IMR-90 (cell line): ENCODE measurements around the gene NCS1. TPM values are rescaled to one million over a fixed set of nuclear protein-coding genes. Genes with fewer than 3 reads are reported as not detected.

ENCODE experiments used
- ATAC-seq: fragments of 200-7000 bp; cut with Tn5 transposase; 2 replicates; pipeline ENCODE4 v1.9.1; 2020; ENCODE audit warnings: low read depth, mild to moderate bottlenecking, moderate library complexity
- BruUV-seq: library from RNA; stranded (reverse); fragments of 400-500 nt; replicated peaks from 2 replicates; lab custom pipeline; 2021; lab: Mats Ljungman, UMichigan
- CTCF ChIA-PET: fragments of 300-600 bp; formaldehyde crosslinking; extraction: SDS; loops from one replicate; lab custom pipeline; 2021; ENCODE audit warnings: antibody characterized with exemption; lab: Yijun Ruan, JAX
- POLR2A ChIA-PET: fragments of 300-600 bp; sonication (Branson Sonifier 250); formaldehyde crosslinking; loops from one replicate; lab custom pipeline; 2022; ENCODE audit warnings: antibody characterized with exemption; ENCODE audit not compliant: unreplicated experiment; lab: Charles Lee
- DNase-seq: peaks from one replicate; pipeline ENCODE4 v3.0.0; 2013
- H2AFZ ChIP-seq: replicated peaks from 2 replicates; pipeline ENCODE3; 2013; ENCODE audit warnings: low read length, mild to moderate bottlenecking; ENCODE audit not compliant: poor library complexity
- H2AK5ac ChIP-seq: 2 replicates; pipeline ENCODE4 v1.6.1; 2013; ENCODE audit warnings: low read depth, low read length, inconsistent platforms
- H2AK9ac ChIP-seq: replicated peaks from 2 replicates; pipeline ENCODE3; 2013; ENCODE audit warnings: mild to moderate bottlenecking, low read depth, low read length, moderate library complexity; ENCODE audit not compliant: poor library complexity
- H2BK120ac ChIP-seq: 2 replicates; pipeline ENCODE4 v1.6.1; 2013; ENCODE audit warnings: low read depth, low read length, inconsistent platforms
- H2BK15ac ChIP-seq: 3 replicates; pipeline ENCODE4 v1.6.1; 2013; ENCODE audit warnings: low read depth, low read length, inconsistent platforms
- H2BK20ac ChIP-seq: 2 replicates; pipeline ENCODE4 v1.6.1; 2013; ENCODE audit warnings: low read depth, mild to moderate bottlenecking, inconsistent platforms, low read length, moderate library complexity
- H2BK5ac ChIP-seq: 2 replicates; pipeline ENCODE4 v1.6.1; 2013; ENCODE audit warnings: mild to moderate bottlenecking, low read depth, low read length, inconsistent platforms; ENCODE audit not compliant: poor library complexity, severe bottlenecking
- H3K14ac ChIP-seq: replicated peaks from 2 replicates; pipeline ENCODE4 v1.6.1; 2013; ENCODE audit warnings: low read depth, low read length, inconsistent platforms
- H3K18ac ChIP-seq: 2 replicates; pipeline ENCODE4 v1.6.1; 2013; ENCODE audit warnings: low read depth, low read length, control low read depth
- H3K23ac ChIP-seq: 2 replicates; pipeline ENCODE4 v1.6.1; 2013; ENCODE audit warnings: low read depth, low read length, inconsistent platforms
- H3K27ac ChIP-seq: 2 replicates; pipeline ENCODE4 v1.5.1; 2013; ENCODE audit warnings: mild to moderate bottlenecking, control low read depth, low read length; ENCODE audit not compliant: insufficient read depth
- H3K27me3 ChIP-seq: 2 replicates; pipeline ENCODE4 v1.6.1; 2013; ENCODE audit warnings: low read length; ENCODE audit not compliant: control insufficient read depth, insufficient read depth
- H3K36me3 ChIP-seq: 2 replicates; pipeline ENCODE4 v1.6.1; 2013; ENCODE audit warnings: low read length, mixed read lengths; ENCODE audit not compliant: control insufficient read depth, insufficient read depth
- H3K4ac ChIP-seq: 2 replicates; pipeline ENCODE4 v1.6.1; 2013; ENCODE audit warnings: low read depth, low read length, inconsistent platforms
- H3K4me1 ChIP-seq: 2 replicates; pipeline ENCODE4 v1.6.1; 2013; ENCODE audit warnings: low read length, mixed read lengths; ENCODE audit not compliant: control insufficient read depth, insufficient read depth
- H3K4me2 ChIP-seq: 2 replicates; pipeline ENCODE4 v1.6.1; 2013; ENCODE audit warnings: low read depth, mild to moderate bottlenecking, control low read depth, low read length, moderate library complexity
- H3K4me3 ChIP-seq: 2 replicates; pipeline ENCODE4 v1.5.1; 2013; ENCODE audit warnings: low read depth, mild to moderate bottlenecking, control low read depth, low read length, moderate library complexity; ENCODE audit not compliant: insufficient read depth
- H3K56ac ChIP-seq: 2 replicates; pipeline ENCODE4 v1.6.1; 2013; ENCODE audit warnings: low read length, inconsistent platforms; ENCODE audit not compliant: insufficient read depth; ENCODE audit errors: extremely low read depth
- H3K79me1 ChIP-seq, 2 experiments: 2 replicates each; pipeline ENCODE4 v1.6.1; 2013; ENCODE audit warnings: low read length in 2 of 2, inconsistent platforms in 1 of 2, low read depth in 1 of 2
- H3K9ac ChIP-seq: 2 replicates; pipeline ENCODE4 v1.6.1; 2013; ENCODE audit warnings: low read depth, low read length, control low read depth
- H3K9me1 ChIP-seq: 2 replicates; pipeline ENCODE4 v1.6.1; 2013; ENCODE audit warnings: low read length, inconsistent platforms; ENCODE audit not compliant: insufficient read depth
- H3K9me3 ChIP-seq: 2 replicates; pipeline ENCODE4 v1.6.1; 2013; ENCODE audit warnings: low read length; ENCODE audit not compliant: control insufficient read depth, insufficient read depth
- H4K20me1 ChIP-seq: 2 replicates; pipeline ENCODE4 v1.6.1; 2013; ENCODE audit warnings: low read length, inconsistent platforms; ENCODE audit not compliant: insufficient read depth
- H4K5ac ChIP-seq: 2 replicates; pipeline ENCODE4 v1.6.1; 2013; ENCODE audit warnings: mild to moderate bottlenecking, low read depth, low read length, control low read depth
- H4K8ac ChIP-seq, 2 experiments: 2 replicates each; pipeline ENCODE4 v1.6.1; 2013; ENCODE audit warnings: low read depth in 2 of 2, low read length in 2 of 2, control low read depth in 1 of 2, inconsistent platforms in 1 of 2
- H4K91ac ChIP-seq: 2 replicates; pipeline ENCODE4 v1.6.1; 2013; ENCODE audit warnings: low read depth, low read length, inconsistent platforms; ENCODE audit not compliant: insufficient read depth
- CTCF ChIP-seq: conservative IDR thresholded peaks from 2 replicates; pipeline ENCODE4 v1.5.1; 2012; ENCODE audit warnings: mild to moderate bottlenecking, low read depth, low read length, improper control_type of control experiment
- ELK1 ChIP-seq: fragments of 150-350 bp; IDR thresholded peaks from 2 replicates; pipeline ENCODE4 v1.6.1; 2016; ENCODE audit warnings: low read depth, mild to moderate bottlenecking, low read length, moderate library complexity, borderline replicate concordance
- FOS ChIP-seq: fragments of 150-350 bp; IDR thresholded peaks from 2 replicates; pipeline ENCODE4 v1.6.1; 2016; ENCODE audit warnings: low read depth, low read length
- RAD21 ChIP-seq: IDR thresholded peaks from 2 replicates; pipeline ENCODE4 v1.6.1; 2012; ENCODE audit warnings: low read length, improper control_type of control experiment
- SMC3 ChIP-seq: fragments of 150-350 bp; IDR thresholded peaks from 2 replicates; pipeline ENCODE4 v1.6.1; 2016; ENCODE audit warnings: low read depth, mild to moderate bottlenecking, antibody characterized with exemption, low read length, moderate library complexity
- WGBS, 2 experiments: methylation state at CpG; one replicate each; pipeline versions ENCODE4 v1.1.5 to v1.1.7; 2013; ENCODE audit warnings: missing lambda C conversion rate in 2 of 2; ENCODE audit not compliant: insufficient read length in 1 of 2; ENCODE audit errors: extremely low coverage in 2 of 2; 5-methylcytosine and 5-hydroxymethylcytosine counted together
- dilution Hi-C: fragments of 300-500 bp; cut with HindIII; formaldehyde crosslinking; loops from one replicate; pipeline ENCODE4 v1.14.3; 2018; ENCODE audit warnings: low sequenced_read_pairs; ENCODE audit not compliant: unreplicated experiment
- in situ Hi-C: fragments of 300-500 bp; cut with MboI; formaldehyde crosslinking; loops from 3 replicates; pipeline ENCODE4 v1.14.3; 2019; ENCODE audit warnings: low sequenced_read_pairs, inconsistent platforms, mixed read lengths
- intact Hi-C: fragments of 100-400 bp; cut with micrococcal nuclease; formaldehyde crosslinking; loops from 2 replicates; pipeline ENCODE4 v1.10.0; 2022
- polyA plus RNA-seq, 3 experiments: library from polyadenylated mRNA; depleted of rRNA; stranded (reverse); fragments of >200 nt; gene quantifications; 2 replicates each; pipeline ENCODE4 v1.2.3, GENCODE V29; 2012; ENCODE audit warnings: low replicate concordance in 1 of 3
- total RNA-seq: library from RNA; depleted of rRNA; stranded (reverse); fragments of >200 nt; gene quantifications from 2 replicates; pipeline ENCODE4 v1.2.3, GENCODE V29; 2012

Gene NCS1
- total and polyA plus RNA-seq, 2 of the 4 experiments (the other 2 are of a cell fraction) = 41.0 to 60.5 TPM

- Histone ChIP-seq H3K4me2 (no peak overlapping the region), H2BK5ac (no peak overlapping the region), H2AK9ac (no peak overlapping the region), H3K36me3 (no peaks in the 10 kb centered on the region), H2BK120ac (no peak overlapping the region), H3K27ac (no peak overlapping the region), H3K4me1 (peaks cover 3% of the 10 kb centered on the region; the same call in 1 of the 2 replicates), H2AK5ac (no peak overlapping the region), H2AFZ (no peak overlapping the region), H3K56ac (no peak overlapping the region), H2BK20ac (no peak overlapping the region), H2BK15ac (no peak overlapping the region), H3K4me3 (no peak overlapping the region), H3K4ac (no peak overlapping the region), H3K9me1 (peaks cover 3% of the 10 kb centered on the region), H3K9me3 (no peaks in the 10 kb centered on the region; the same call in 1 of the 2 replicates), H3K14ac (no peak overlapping the region), H4K5ac (no peak overlapping the region), H4K91ac (no peak overlapping the region), H3K9ac (no peak overlapping the region), H3K79me1 (no peaks in the 10 kb centered on the region), H3K18ac (no peak overlapping the region), H3K27me3 (peaks cover 70% of the 10 kb centered on the region), H4K8ac (no peak overlapping the region), H4K20me1 (no peaks in the 10 kb centered on the region), H3K23ac (no peak overlapping the region)
- ChIA-PET CTCF (interaction anchor here (0.6 to 1.8 kb wide), 2 partner anchors 10 to 360 kb away, joined by 5 read pairs; no protein-coding TSS in a partner anchor), POLR2A (no interaction called here)
- DNase-seq (no peak), ATAC-seq (no peak)
- TF ChIP-seq FOS (no peak), RAD21 (no peak), CTCF (no peak), ELK1 (no peak), SMC3 (no peak)
- dilution Hi-C loops (no loop called here), intact Hi-C loops (no loop called here), in situ Hi-C loops (no loop called here)
- WGBS, 2 experiments = 0% methylated on average over 1 of the region's 4 CpGs; no CpG with 5 or more reads in 1 of the 2 experiments
- no TSS peak for BruUV-seq
Measured at GRCh38 chr9:130283539-130284248, 111.5 kb downstream of the NCS1 start.
